CD4-positive, alpha-beta T cell treated with Interleukin-10 for 1 hour (primary cell): ENCODE data around the gene TTC27.
"Not testable (repeated sequence)": the region's sequence is repeated elsewhere in the genome, so short reads cannot be mapped to it uniquely, and the experiment has no call there.

Experiments
- DNase-seq: peaks from one replicate; pipeline ENCODE4 v3.0.0-alpha.2; 2020

The TTC27 gene

GRCh38 chr2:32812316-32812715, 184.5 kb downstream of the TTC27 start:
- DNase-seq = no peak

- no peak for DNase-seq
These were observed 192.2 kb downstream of the TTC27 start for GRCh38 chr2:32820088-32820487.

GRCh38 chr2:32820701-32821100, 192.9 kb downstream of the TTC27 start:
- no peak for DNase-seq

GRCh38 chr2:32824070-32824809, 196.4 kb downstream of the TTC27 start:
- DNase-seq = no peak

- DNase-seq = no peak
These were observed 197.5 kb downstream of the TTC27 start for GRCh38 chr2:32825291-32825712.

GRCh38 chr2:32830196-32830595, 202.3 kb downstream of the TTC27 start:
- DNase-seq = no peak

- no peak for DNase-seq
These were observed 205.0 kb downstream of the TTC27 start for GRCh38 chr2:32832821-32833220.

- DNase-seq = no peak
These were observed 205.9 kb downstream of the TTC27 start for GRCh38 chr2:32833709-32834108.

GRCh38 chr2:32835148-32835547, 207.3 kb downstream of the TTC27 start:
- no peak for DNase-seq

GRCh38 chr2:32836933-32837332, 209.1 kb downstream of the TTC27 start:
- DNase-seq = no peak

- DNase-seq = no peak
These were observed 210.6 kb downstream of the TTC27 start for GRCh38 chr2:32838418-32838817.

GRCh38 chr2:32838949-32839348, 211.1 kb downstream of the TTC27 start:
- DNase-seq = no peak

GRCh38 chr2:32841931-32842898, 214.4 kb downstream of the TTC27 start:
- no peak for DNase-seq

GRCh38 chr2:32843699-32844098, 215.8 kb downstream of the TTC27 start:
- no peak for DNase-seq

- DNase-seq = no peak
These were observed 216.4 kb downstream of the TTC27 start for GRCh38 chr2:32844253-32844652.

- DNase-seq = not testable (repeated sequence)
These were observed 218.4 kb downstream of the TTC27 start for GRCh38 chr2:32846274-32846673.

- no peak for DNase-seq
These were observed 219.9 kb downstream of the TTC27 start for GRCh38 chr2:32847734-32848133.

GRCh38 chr2:32849456-32850194, 221.8 kb downstream of the TTC27 start:
- no peak for DNase-seq

- DNase-seq = no peak
These were observed 224.1 kb downstream of the TTC27 start for GRCh38 chr2:32851777-32852439.

- no peak for DNase-seq
These were observed 225.0 kb downstream of the TTC27 start for GRCh38 chr2:32852856-32853255.

GRCh38 chr2:32856891-32857290, 229.0 kb downstream of the TTC27 start:
- no peak for DNase-seq

- no peak for DNase-seq
These were observed 230.9 kb downstream of the TTC27 start for GRCh38 chr2:32858713-32859112.

GRCh38 chr2:32860385-32860784, 232.5 kb downstream of the TTC27 start:
- DNase-seq = no peak
